ENCODE measurements around the gene SH2D1A. TPM values are rescaled to one million over a fixed set of nuclear protein-coding genes. Genes with fewer than 3 reads are reported as not detected.

The SH2D1A gene
- total RNA-seq, 1 donor from 2014 or later, result 0.21 TPM

- TF ChIP-seq CTCF (IDR thresholded peaks at IDR 0.05), result no peak
- no peak overlapping the region for H3K4me3 Mint-ChIP-seq (ENCODE audit: unreplicated experiment)
- no peak overlapping the region for H3K27ac Mint-ChIP-seq (ENCODE audit: unreplicated experiment)
- no peaks in the 10 kb centered on the region for H3K4me1 Mint-ChIP-seq (ENCODE audit: unreplicated experiment)
- no peaks in the 10 kb centered on the region for H3K9me3 Mint-ChIP-seq (ENCODE audit: unreplicated experiment)
- DNase-seq (ENCODE audit: extremely low spot score, unreplicated experiment), result no peak
- peaks cover 6% of the 10 kb centered on the region for H3K27me3 Mint-ChIP-seq (ENCODE audit: unreplicated experiment)
- H3K36me3 Mint-ChIP-seq (ENCODE audit: unreplicated experiment), result no peaks in the 10 kb centered on the region
These were observed 2.1 kb upstream of the SH2D1A start for GRCh38 chrX:124344246-124344645.

GRCh38 chrX:124346877-124347241 is 496 bp downstream of the SH2D1A start:
- Mint-ChIP-seq H3K4me1 (ENCODE audit: unreplicated experiment) (no peaks in the 10 kb centered on the region), H3K27me3 (ENCODE audit: unreplicated experiment) (peaks cover 6% of the 10 kb centered on the region), H3K36me3 (ENCODE audit: unreplicated experiment) (no peaks in the 10 kb centered on the region), H3K9me3 (ENCODE audit: unreplicated experiment) (no peaks in the 10 kb centered on the region), H3K27ac (ENCODE audit: unreplicated experiment) (no peak overlapping the region), H3K4me3 (ENCODE audit: unreplicated experiment) (no peak overlapping the region)
- DNase-seq (ENCODE audit: extremely low spot score, unreplicated experiment), result no peak
- no peak for TF ChIP-seq CTCF (IDR thresholded peaks at IDR 0.05)

- Mint-ChIP-seq H3K27ac (ENCODE audit: unreplicated experiment) (no peak overlapping the region), H3K27me3 (ENCODE audit: unreplicated experiment) (peaks cover 6% of the 10 kb centered on the region)
- TF ChIP-seq CTCF (IDR thresholded peaks at IDR 0.05), result no peak
These were observed 879 bp downstream of the SH2D1A start for GRCh38 chrX:124347242-124347641.

GRCh38 chrX:124348182-124348581 is 1.8 kb downstream of the SH2D1A start:
- no peak for TF ChIP-seq CTCF (IDR thresholded peaks at IDR 0.05)
- no peaks in the 10 kb centered on the region for H3K36me3 Mint-ChIP-seq (ENCODE audit: unreplicated experiment)
- no peak for DNase-seq (ENCODE audit: extremely low spot score, unreplicated experiment)
- no peaks in the 10 kb centered on the region for H3K4me1 Mint-ChIP-seq (ENCODE audit: unreplicated experiment)
- no peaks in the 10 kb centered on the region for H3K9me3 Mint-ChIP-seq (ENCODE audit: unreplicated experiment)
- no peak overlapping the region for H3K27ac Mint-ChIP-seq (ENCODE audit: unreplicated experiment)
- no peak overlapping the region for H3K4me3 Mint-ChIP-seq (ENCODE audit: unreplicated experiment)
- peaks cover 8% of the 10 kb centered on the region for H3K27me3 Mint-ChIP-seq (ENCODE audit: unreplicated experiment)

More at GRCh38 chrX:124347242-124347641, 879 bp downstream of the SH2D1A start:
- Mint-ChIP-seq H3K4me1 (ENCODE audit: unreplicated experiment) (no peaks in the 10 kb centered on the region), H3K4me3 (ENCODE audit: unreplicated experiment) (no peak overlapping the region), H3K9me3 (ENCODE audit: unreplicated experiment) (no peaks in the 10 kb centered on the region), H3K36me3 (ENCODE audit: unreplicated experiment) (no peaks in the 10 kb centered on the region)
- no peak for DNase-seq (ENCODE audit: extremely low spot score, unreplicated experiment)

GRCh38 chrX:124348885-124349453 is 2.6 kb downstream of the SH2D1A start:
- no peak overlapping the region for H3K27ac Mint-ChIP-seq (ENCODE audit: unreplicated experiment)
- peaks cover 8% of the 10 kb centered on the region for H3K27me3 Mint-ChIP-seq (ENCODE audit: unreplicated experiment)
- H3K36me3 Mint-ChIP-seq (ENCODE audit: unreplicated experiment), result no peaks in the 10 kb centered on the region
- TF ChIP-seq CTCF (IDR thresholded peaks at IDR 0.05), result no peak
- DNase-seq (ENCODE audit: extremely low spot score, unreplicated experiment), result no peak
- no peak overlapping the region for H3K4me3 Mint-ChIP-seq (ENCODE audit: unreplicated experiment)
- no peaks in the 10 kb centered on the region for H3K4me1 Mint-ChIP-seq (ENCODE audit: unreplicated experiment)
- no peaks in the 10 kb centered on the region for H3K9me3 Mint-ChIP-seq (ENCODE audit: unreplicated experiment)

All from osteocyte (in vitro differentiated cells).